Measurements from ENCODE around the gene PRKCI.
"Not testable (repeated sequence)": the region's sequence is repeated elsewhere in the genome, so short reads cannot be mapped to it uniquely, and the experiment has no call there.

PRKCI gene

GRCh38 chr3:170256597-170256996, 34.4 kb downstream of the PRKCI start:
- Histone ChIP-seq H3K27ac (ENCODE audit: low read depth in 2 of 2, low read length in 2 of 2) (no peak overlapping the region), H3K9ac (ENCODE audit: low read depth in 1 of 2, low read length in 2 of 2) (no peak overlapping the region), H3K4me1 (ENCODE audit: control insufficient read depth in 2 of 2, insufficient read depth in 2 of 2, low read length in 2 of 2) (no peaks in the 10 kb centered on the region), H3K27me3 (ENCODE audit: control insufficient read depth in 2 of 2, insufficient read depth in 2 of 2, low read length in 2 of 2) (no peaks in the 10 kb centered on the region), H3K9me3 (ENCODE audit: control insufficient read depth in 2 of 2, low read length in 2 of 2) (no peaks in the 10 kb centered on the region), H3K4me3 (ENCODE audit: low read length in 2 of 2) (no peak overlapping the region), H3K36me3 (ENCODE audit: control insufficient read depth in 2 of 2, insufficient read depth in 2 of 2, low read length in 2 of 2) (peaks cover 0 to 3% of the 10 kb centered on the region in 2 donors)

GRCh38 chr3:170257145-170257544, 34.9 kb downstream of the PRKCI start:
- peaks cover 0 to 3% of the 10 kb centered on the region in 2 donors for H3K36me3 ChIP-seq (ENCODE audit: control insufficient read depth in 2 of 2, insufficient read depth in 2 of 2, low read length in 2 of 2)

GRCh38 chr3:170258105-170258487, 35.9 kb downstream of the PRKCI start:
- Histone ChIP-seq H3K27ac (ENCODE audit: low read depth in 2 of 2, low read length in 2 of 2) (no peak overlapping the region), H3K27me3 (ENCODE audit: control insufficient read depth in 2 of 2, insufficient read depth in 2 of 2, low read length in 2 of 2) (no peaks in the 10 kb centered on the region), H3K36me3 (ENCODE audit: control insufficient read depth in 2 of 2, insufficient read depth in 2 of 2, low read length in 2 of 2) (peaks cover under 1 to 3% of the 10 kb centered on the region in 2 donors), H3K4me3 (ENCODE audit: low read length in 2 of 2) (no peak overlapping the region), H3K4me1 (ENCODE audit: control insufficient read depth in 2 of 2, insufficient read depth in 2 of 2, low read length in 2 of 2) (no peaks in the 10 kb centered on the region), H3K9ac (ENCODE audit: low read depth in 1 of 2, low read length in 2 of 2) (no peak overlapping the region), H3K9me3 (ENCODE audit: control insufficient read depth in 2 of 2, low read length in 2 of 2) (no peaks in the 10 kb centered on the region)

More at GRCh38 chr3:170257145-170257544, 34.9 kb downstream of the PRKCI start:
- Histone ChIP-seq H3K4me3 (ENCODE audit: low read length in 2 of 2) (no peak overlapping the region), H3K9me3 (ENCODE audit: control insufficient read depth in 2 of 2, low read length in 2 of 2) (no peaks in the 10 kb centered on the region), H3K27me3 (ENCODE audit: control insufficient read depth in 2 of 2, insufficient read depth in 2 of 2, low read length in 2 of 2) (no peaks in the 10 kb centered on the region), H3K27ac (ENCODE audit: low read depth in 2 of 2, low read length in 2 of 2) (no peak overlapping the region), H3K4me1 (ENCODE audit: control insufficient read depth in 2 of 2, insufficient read depth in 2 of 2, low read length in 2 of 2) (no peaks in the 10 kb centered on the region), H3K9ac (ENCODE audit: low read depth in 1 of 2, low read length in 2 of 2) (no peak overlapping the region)

- Histone ChIP-seq H3K36me3 (ENCODE audit: control insufficient read depth in 2 of 2, insufficient read depth in 2 of 2, low read length in 2 of 2) (peaks cover 10 to 12% of the 10 kb centered on the region in 2 donors), H3K27ac (ENCODE audit: low read depth in 2 of 2, low read length in 2 of 2) (no peak overlapping the region)
Measured at GRCh38 chr3:170259907-170260306, 37.7 kb downstream of the PRKCI start.

GRCh38 chr3:170267793-170268192, 45.6 kb downstream of the PRKCI start:
- Histone ChIP-seq H3K9me3 (ENCODE audit: control insufficient read depth in 2 of 2, low read length in 2 of 2) (no peaks in the 10 kb centered on the region), H3K9ac (ENCODE audit: low read depth in 1 of 2, low read length in 2 of 2) (no peak overlapping the region), H3K36me3 (ENCODE audit: control insufficient read depth in 2 of 2, insufficient read depth in 2 of 2, low read length in 2 of 2) (peaks cover 9 to 12% of the 10 kb centered on the region in 2 donors), H3K4me3 (ENCODE audit: low read length in 2 of 2) (no peak overlapping the region), H3K27me3 (ENCODE audit: control insufficient read depth in 2 of 2, insufficient read depth in 2 of 2, low read length in 2 of 2) (no peaks in the 10 kb centered on the region), H3K27ac (ENCODE audit: low read depth in 2 of 2, low read length in 2 of 2) (no peak overlapping the region), H3K4me1 (ENCODE audit: control insufficient read depth in 2 of 2, insufficient read depth in 2 of 2, low read length in 2 of 2) (peaks cover 2 to 6% of the 10 kb centered on the region in 2 donors)

More at GRCh38 chr3:170259907-170260306, 37.7 kb downstream of the PRKCI start:
- Histone ChIP-seq H3K27me3 (ENCODE audit: control insufficient read depth in 2 of 2, insufficient read depth in 2 of 2, low read length in 2 of 2) (no peaks in the 10 kb centered on the region), H3K4me3 (ENCODE audit: low read length in 2 of 2) (no peak overlapping the region), H3K9ac (ENCODE audit: low read depth in 1 of 2, low read length in 2 of 2) (no peak overlapping the region), H3K4me1 (ENCODE audit: control insufficient read depth in 2 of 2, insufficient read depth in 2 of 2, low read length in 2 of 2) (no peaks in the 10 kb centered on the region), H3K9me3 (ENCODE audit: control insufficient read depth in 2 of 2, low read length in 2 of 2) (no peaks in the 10 kb centered on the region)

GRCh38 chr3:170269673-170270254, 47.5 kb downstream of the PRKCI start:
- not testable (repeated sequence) for H3K36me3 ChIP-seq (ENCODE audit: control insufficient read depth in 2 of 2, insufficient read depth in 2 of 2, low read length in 2 of 2); H3K4me1 ChIP-seq (ENCODE audit: control insufficient read depth in 2 of 2, insufficient read depth in 2 of 2, low read length in 2 of 2); H3K9me3 ChIP-seq (ENCODE audit: control insufficient read depth in 2 of 2, low read length in 2 of 2); H3K27me3 ChIP-seq (ENCODE audit: control insufficient read depth in 2 of 2, insufficient read depth in 2 of 2, low read length in 2 of 2)
- peak overlapping the region in 1 of 2 donors; percentile 15 for H3K9ac ChIP-seq (ENCODE audit: low read depth in 1 of 2, low read length in 2 of 2)
- peak overlapping the region; percentile 45 to 58 for H3K4me3 ChIP-seq (ENCODE audit: low read length in 2 of 2)
- peak overlapping the region; percentile 74 to 78 for H3K27ac ChIP-seq (ENCODE audit: low read depth in 2 of 2, low read length in 2 of 2)

GRCh38 chr3:170270282-170270881, 48.2 kb downstream of the PRKCI start:
- H3K4me3 ChIP-seq (ENCODE audit: low read length in 2 of 2): peak overlapping the region; percentile 45 to 58
- H3K36me3 ChIP-seq (ENCODE audit: control insufficient read depth in 2 of 2, insufficient read depth in 2 of 2, low read length in 2 of 2): peaks cover 3 to 7% of the 10 kb centered on the region in 2 donors
- peaks cover 2 to 6% of the 10 kb centered on the region in 2 donors for H3K4me1 ChIP-seq (ENCODE audit: control insufficient read depth in 2 of 2, insufficient read depth in 2 of 2, low read length in 2 of 2)
- H3K9ac ChIP-seq (ENCODE audit: low read depth in 1 of 2, low read length in 2 of 2): peak overlapping the region in 1 of 2 donors; percentile 15
- H3K27ac ChIP-seq (ENCODE audit: low read depth in 2 of 2, low read length in 2 of 2): peak overlapping the region; percentile 74 to 78
- H3K27me3 ChIP-seq (ENCODE audit: control insufficient read depth in 2 of 2, insufficient read depth in 2 of 2, low read length in 2 of 2): no peaks in the 10 kb centered on the region
- H3K9me3 ChIP-seq (ENCODE audit: control insufficient read depth in 2 of 2, low read length in 2 of 2): no peaks in the 10 kb centered on the region

GRCh38 chr3:170274641-170275040, 52.4 kb downstream of the PRKCI start:
- Histone ChIP-seq H3K4me3 (ENCODE audit: low read length in 2 of 2) (no peak overlapping the region), H3K27me3 (ENCODE audit: control insufficient read depth in 2 of 2, insufficient read depth in 2 of 2, low read length in 2 of 2) (no peaks in the 10 kb centered on the region), H3K9ac (ENCODE audit: low read depth in 1 of 2, low read length in 2 of 2) (no peak overlapping the region), H3K36me3 (ENCODE audit: control insufficient read depth in 2 of 2, insufficient read depth in 2 of 2, low read length in 2 of 2) (peaks cover 7% of the 10 kb centered on the region in 2 donors), H3K9me3 (ENCODE audit: control insufficient read depth in 2 of 2, low read length in 2 of 2) (no peaks in the 10 kb centered on the region), H3K27ac (ENCODE audit: low read depth in 2 of 2, low read length in 2 of 2) (no peak overlapping the region), H3K4me1 (ENCODE audit: control insufficient read depth in 2 of 2, insufficient read depth in 2 of 2, low read length in 2 of 2) (peaks cover 5 to 6% of the 10 kb centered on the region in 2 donors)

- Histone ChIP-seq H3K4me3 (ENCODE audit: low read length in 2 of 2) (no peak overlapping the region), H3K36me3 (ENCODE audit: control insufficient read depth in 2 of 2, insufficient read depth in 2 of 2, low read length in 2 of 2) (peaks cover 8 to 9% of the 10 kb centered on the region in 2 donors), H3K4me1 (ENCODE audit: control insufficient read depth in 2 of 2, insufficient read depth in 2 of 2, low read length in 2 of 2) (peaks cover 0 to 5% of the 10 kb centered on the region in 2 donors), H3K9me3 (ENCODE audit: control insufficient read depth in 2 of 2, low read length in 2 of 2) (no peaks in the 10 kb centered on the region), H3K27ac (ENCODE audit: low read depth in 2 of 2, low read length in 2 of 2) (no peak overlapping the region), H3K27me3 (ENCODE audit: control insufficient read depth in 2 of 2, insufficient read depth in 2 of 2, low read length in 2 of 2) (no peaks in the 10 kb centered on the region), H3K9ac (ENCODE audit: low read depth in 1 of 2, low read length in 2 of 2) (no peak overlapping the region)
Measured at GRCh38 chr3:170275832-170276231, 53.6 kb downstream of the PRKCI start.

- H3K27me3 ChIP-seq (ENCODE audit: control insufficient read depth in 2 of 2, insufficient read depth in 2 of 2, low read length in 2 of 2); H3K9me3 ChIP-seq (ENCODE audit: control insufficient read depth in 2 of 2, low read length in 2 of 2); H3K4me3 ChIP-seq (ENCODE audit: low read length in 2 of 2); H3K9ac ChIP-seq (ENCODE audit: low read depth in 1 of 2, low read length in 2 of 2); H3K4me1 ChIP-seq (ENCODE audit: control insufficient read depth in 2 of 2, insufficient read depth in 2 of 2, low read length in 2 of 2); H3K27ac ChIP-seq (ENCODE audit: low read depth in 2 of 2, low read length in 2 of 2): not testable (repeated sequence)
- peaks cover 6 to 16% of the 10 kb centered on the region in 2 donors for H3K36me3 ChIP-seq (ENCODE audit: control insufficient read depth in 2 of 2, insufficient read depth in 2 of 2, low read length in 2 of 2)
Measured at GRCh38 chr3:170277311-170277710, 55.1 kb downstream of the PRKCI start.

Measured in mucosa of rectum (tissue), 2 donors.